SK-N-SH (cell line): Measurements from ENCODE around the gene DMRT1.

Source experiments
- CTCF ChIP-seq: fragments of 200-600 bp; sonication (generic); IDR thresholded peaks from 2 replicates; pipeline ENCODE4 v1.6.1; 2017; ENCODE audit warnings: antibody characterized with exemption, mild to moderate bottlenecking, moderate library complexity
- EP300 ChIP-seq, 2 experiments: IDR thresholded peaks; 2 replicates each; pipeline versions ENCODE4 v1.4.0 to v1.6.1; 2012; ENCODE audit warnings: borderline replicate concordance in 1 of 2, low read depth in 1 of 2, low read length in 1 of 2
- GATA2 ChIP-seq: sonication (generic); formaldehyde crosslinking; IDR thresholded peaks from 2 replicates; pipeline ENCODE4 v1.5.0; 2020; ENCODE audit warnings: mild to moderate bottlenecking, missing genetic modification reagents
- MAX ChIP-seq: IDR thresholded peaks from 2 replicates; pipeline ENCODE4 v1.4.0; 2012; ENCODE audit warnings: low read depth
- MXI1 ChIP-seq: IDR thresholded peaks from 2 replicates; pipeline ENCODE4 v1.6.1; 2012; ENCODE audit warnings: mild to moderate bottlenecking, low read depth, low read length, improper control_type of control experiment
- PBX3 ChIP-seq: IDR thresholded peaks from 2 replicates; pipeline ENCODE4; 2012
- POLR2AphosphoS5 ChIP-seq: IDR thresholded peaks from 2 replicates; pipeline ENCODE4 v1.6.1; 2012; ENCODE audit warnings: low read depth, low read length
- REST ChIP-seq: IDR thresholded peaks from 2 replicates; pipeline ENCODE4 v1.6.1; 2012; ENCODE audit warnings: mild to moderate bottlenecking, low read depth, low read length, moderate library complexity
- RFX5 ChIP-seq: IDR thresholded peaks from 2 replicates; pipeline ENCODE4 v1.6.1; 2012; ENCODE audit warnings: mild to moderate bottlenecking, improper control_type of control experiment, low read length
- SMC3 ChIP-seq: IDR thresholded peaks from 2 replicates; pipeline ENCODE4 v1.6.1; 2012; ENCODE audit warnings: low read depth, low read length, improper control_type of control experiment

- no peak for TF ChIP-seq CTCF
- TF ChIP-seq SMC3, result no peak
- TF ChIP-seq POLR2AphosphoS5, result no peak
- TF ChIP-seq REST, result no peak
- no peak for TF ChIP-seq MAX
- no peak for TF ChIP-seq MXI1
- no peak for TF ChIP-seq GATA2
- no peak for TF ChIP-seq RFX5
- TF ChIP-seq EP300 (IDR thresholded peaks at IDR 0.05; ENCODE audit: borderline replicate concordance in 1 of 2, low read depth in 1 of 2, low read length in 1 of 2), result no peak
- no peak for TF ChIP-seq PBX3
Observed at GRCh38 chr9:905906-906305, 64.4 kb downstream of the DMRT1 start.
